ENCODE measurements around the gene SV2B. TPM values are rescaled to one million over a fixed set of nuclear protein-coding genes. Genes with fewer than 3 reads are reported as not detected.
A peak's percentile ranks its signal among the peaks of the same experiment; 100 is the strongest.

Gene SV2B
- total RNA-seq, 1 experiment from 2014 or later, result not detected

DNA sequence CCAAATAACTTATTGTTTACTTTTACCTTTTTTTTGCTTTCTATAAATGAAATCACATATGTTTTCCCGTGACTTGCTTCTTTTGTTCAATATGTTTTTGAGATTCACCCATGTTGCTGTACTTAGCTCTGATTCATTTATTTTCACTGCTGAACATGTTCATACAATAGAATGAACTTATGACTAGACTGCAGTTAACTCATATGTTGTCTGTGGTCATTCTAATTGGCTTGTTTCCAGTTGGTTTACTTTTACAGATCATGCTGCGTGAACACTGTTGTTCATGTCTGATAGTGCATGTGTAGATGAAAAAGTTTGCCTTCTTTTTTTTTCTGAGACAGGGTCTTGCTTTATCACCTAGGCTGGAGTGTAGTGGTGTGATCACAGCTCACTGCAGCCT lies 31.6 kb upstream of the SV2B start:
- no TSS peak for BruUV-seq (replicated peaks)
- RAD21 ChIA-PET (ENCODE audit: low non-redundant PET in 1 of 2, low total read pairs in 2 of 2, uncharacterized antibody in 2 of 2, unreplicated experiment in 2 of 2), result no interaction called here
- no peak overlapping the region for H3K4me3 ChIP-seq (replicated peaks in 1 of 2; ENCODE audit: low read depth in 1 of 2, low read length in 2 of 2)
- H3K79me2 ChIP-seq (ENCODE audit: insufficient read depth, low read length), result no peaks in the 10 kb centered on the region
- POLR2A ChIA-PET, result no interaction called here
- intact Hi-C loops (cut with micrococcal nuclease), result no loop called here
- no peak for ATAC-seq
- no peak for DNase-seq (ENCODE audit: low read depth, low spot score)
- no peak overlapping the region for H2AFZ ChIP-seq (ENCODE audit: low read depth, low read length, poor library complexity, severe bottlenecking)
- no peaks in the 10 kb centered on the region; a peak in 1 of 4 replicates for H3K9me3 ChIP-seq (ENCODE audit: control insufficient read depth in 1 of 2, insufficient read depth in 1 of 2, low read depth in 1 of 2, low read length in 2 of 2)
- no peak overlapping the region for H3K9ac ChIP-seq (ENCODE audit: low read length)
- peaks cover 4% of the 10 kb centered on the region for H3K27me3 ChIP-seq (ENCODE audit: insufficient read depth, low read length)
- H3K4me1 ChIP-seq (ENCODE audit: control insufficient read depth in 1 of 2, insufficient read depth in 2 of 2, low read length in 2 of 2), result no peaks in the 10 kb centered on the region
- H3K36me3 ChIP-seq (ENCODE audit: control insufficient read depth in 1 of 2, insufficient read depth in 2 of 2, low read length in 2 of 2), result no peaks in the 10 kb centered on the region
- H3K4me2 ChIP-seq (ENCODE audit: low read length), result no peak overlapping the region
- CTCF ChIA-PET, result no interaction called here
- no peaks in the 10 kb centered on the region for H3K9me2 ChIP-seq (ENCODE audit: insufficient read depth)
- TF ChIP-seq TCF7L2 (IDR thresholded peaks at IDR 0.05; ENCODE audit: borderline replicate concordance, extremely low read depth, insufficient read depth, insufficient read length) (no peak), SRF (IDR thresholded peaks at IDR 0.05; ENCODE audit: low read depth) (no peak), EGR1 (IDR thresholded peaks at IDR 0.05; ENCODE audit: low read depth) (no peak), EZH2 (IDR thresholded peaks at IDR 0.05) (no peak)
- TF ChIP-seq, protein P1, sequence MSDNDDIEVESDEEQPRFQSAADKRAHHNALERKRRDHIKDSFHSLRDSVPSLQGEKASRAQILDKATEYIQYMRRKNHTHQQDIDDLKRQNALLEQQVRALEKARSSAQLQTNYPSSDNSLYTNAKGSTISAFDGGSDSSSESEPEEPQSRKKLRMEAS (IDR thresholded peaks at IDR 0.05), result no peak
- TF ChIP-seq, protein P2, sequence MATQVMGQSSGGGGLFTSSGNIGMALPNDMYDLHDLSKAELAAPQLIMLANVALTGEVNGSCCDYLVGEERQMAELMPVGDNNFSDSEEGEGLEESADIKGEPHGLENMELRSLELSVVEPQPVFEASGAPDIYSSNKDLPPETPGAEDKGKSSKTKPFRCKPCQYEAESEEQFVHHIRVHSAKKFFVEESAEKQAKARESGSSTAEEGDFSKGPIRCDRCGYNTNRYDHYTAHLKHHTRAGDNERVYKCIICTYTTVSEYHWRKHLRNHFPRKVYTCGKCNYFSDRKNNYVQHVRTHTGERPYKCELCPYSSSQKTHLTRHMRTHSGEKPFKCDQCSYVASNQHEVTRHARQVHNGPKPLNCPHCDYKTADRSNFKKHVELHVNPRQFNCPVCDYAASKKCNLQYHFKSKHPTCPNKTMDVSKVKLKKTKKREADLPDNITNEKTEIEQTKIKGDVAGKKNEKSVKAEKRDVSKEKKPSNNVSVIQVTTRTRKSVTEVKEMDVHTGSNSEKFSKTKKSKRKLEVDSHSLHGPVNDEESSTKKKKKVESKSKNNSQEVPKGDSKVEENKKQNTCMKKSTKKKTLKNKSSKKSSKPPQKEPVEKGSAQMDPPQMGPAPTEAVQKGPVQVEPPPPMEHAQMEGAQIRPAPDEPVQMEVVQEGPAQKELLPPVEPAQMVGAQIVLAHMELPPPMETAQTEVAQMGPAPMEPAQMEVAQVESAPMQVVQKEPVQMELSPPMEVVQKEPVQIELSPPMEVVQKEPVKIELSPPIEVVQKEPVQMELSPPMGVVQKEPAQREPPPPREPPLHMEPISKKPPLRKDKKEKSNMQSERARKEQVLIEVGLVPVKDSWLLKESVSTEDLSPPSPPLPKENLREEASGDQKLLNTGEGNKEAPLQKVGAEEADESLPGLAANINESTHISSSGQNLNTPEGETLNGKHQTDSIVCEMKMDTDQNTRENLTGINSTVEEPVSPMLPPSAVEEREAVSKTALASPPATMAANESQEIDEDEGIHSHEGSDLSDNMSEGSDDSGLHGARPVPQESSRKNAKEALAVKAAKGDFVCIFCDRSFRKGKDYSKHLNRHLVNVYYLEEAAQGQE (IDR thresholded peaks at IDR 0.05; ENCODE audit: low read depth), result no peak
- no peak overlapping the region for H3K27ac ChIP-seq (ENCODE audit: low read depth, low read length)
- H4K20me1 ChIP-seq (ENCODE audit: insufficient read depth), result no peaks in the 10 kb centered on the region

DNA sequence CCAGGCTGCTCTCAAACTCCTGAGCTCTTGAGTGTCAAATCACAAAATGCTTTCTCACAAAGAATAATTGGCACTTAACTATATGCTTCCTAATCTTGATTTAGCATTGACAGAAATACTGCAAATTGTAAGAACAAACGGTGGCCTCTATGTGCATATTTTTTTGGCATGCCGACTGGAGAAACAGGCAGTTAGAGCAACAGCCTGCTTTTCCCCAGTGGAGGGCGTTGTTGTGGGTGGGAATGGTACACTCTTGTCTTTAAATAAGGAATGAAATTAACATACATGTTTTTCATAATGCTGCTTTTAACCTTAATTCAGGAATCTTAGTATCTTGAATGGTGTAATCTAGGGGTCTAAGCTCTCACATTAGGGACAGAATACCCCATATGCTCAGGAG lies 31.1 kb upstream of the SV2B start:
- POLR2A ChIA-PET, result no interaction called here

More for the DNA sequence above, 31.1 kb upstream of the SV2B start:
- no peaks in the 10 kb centered on the region for H3K9me2 ChIP-seq (ENCODE audit: insufficient read depth)
- H3K27ac ChIP-seq (ENCODE audit: low read depth, low read length), result no peak overlapping the region
- H3K9ac ChIP-seq (ENCODE audit: low read length), result no peak overlapping the region
- DNase-seq (ENCODE audit: low read depth, low spot score), result no peak
- H3K4me3 ChIP-seq (replicated peaks in 1 of 2; ENCODE audit: low read depth in 1 of 2, low read length in 2 of 2), result no peak overlapping the region
- no peaks in the 10 kb centered on the region for H3K79me2 ChIP-seq (ENCODE audit: insufficient read depth, low read length)
- ChIA-PET CTCF (no interaction called here), RAD21 (ENCODE audit: low non-redundant PET in 1 of 2, low total read pairs in 2 of 2, uncharacterized antibody in 2 of 2, unreplicated experiment in 2 of 2) (no interaction called here)
- no peak overlapping the region for H2AFZ ChIP-seq (ENCODE audit: low read depth, low read length, poor library complexity, severe bottlenecking)
- H3K9me3 ChIP-seq (ENCODE audit: control insufficient read depth in 1 of 2, insufficient read depth in 1 of 2, low read depth in 1 of 2, low read length in 2 of 2), result no peaks in the 10 kb centered on the region; a peak in 1 of 4 replicates
- H3K4me1 ChIP-seq (ENCODE audit: control insufficient read depth in 1 of 2, insufficient read depth in 2 of 2, low read length in 2 of 2), result no peaks in the 10 kb centered on the region
- peaks cover 4% of the 10 kb centered on the region for H3K27me3 ChIP-seq (ENCODE audit: insufficient read depth, low read length)
- H4K20me1 ChIP-seq (ENCODE audit: insufficient read depth), result no peaks in the 10 kb centered on the region
- ATAC-seq, result no peak
- no peak for TF ChIP-seq CEBPB (IDR thresholded peaks at IDR 0.05; ENCODE audit: low read depth)
- TF ChIP-seq, protein P3, sequence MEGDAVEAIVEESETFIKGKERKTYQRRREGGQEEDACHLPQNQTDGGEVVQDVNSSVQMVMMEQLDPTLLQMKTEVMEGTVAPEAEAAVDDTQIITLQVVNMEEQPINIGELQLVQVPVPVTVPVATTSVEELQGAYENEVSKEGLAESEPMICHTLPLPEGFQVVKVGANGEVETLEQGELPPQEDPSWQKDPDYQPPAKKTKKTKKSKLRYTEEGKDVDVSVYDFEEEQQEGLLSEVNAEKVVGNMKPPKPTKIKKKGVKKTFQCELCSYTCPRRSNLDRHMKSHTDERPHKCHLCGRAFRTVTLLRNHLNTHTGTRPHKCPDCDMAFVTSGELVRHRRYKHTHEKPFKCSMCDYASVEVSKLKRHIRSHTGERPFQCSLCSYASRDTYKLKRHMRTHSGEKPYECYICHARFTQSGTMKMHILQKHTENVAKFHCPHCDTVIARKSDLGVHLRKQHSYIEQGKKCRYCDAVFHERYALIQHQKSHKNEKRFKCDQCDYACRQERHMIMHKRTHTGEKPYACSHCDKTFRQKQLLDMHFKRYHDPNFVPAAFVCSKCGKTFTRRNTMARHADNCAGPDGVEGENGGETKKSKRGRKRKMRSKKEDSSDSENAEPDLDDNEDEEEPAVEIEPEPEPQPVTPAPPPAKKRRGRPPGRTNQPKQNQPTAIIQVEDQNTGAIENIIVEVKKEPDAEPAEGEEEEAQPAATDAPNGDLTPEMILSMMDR (IDR thresholded peaks at IDR 0.05 in 2 of 3, conservative IDR thresholded peaks at IDR 0.05 in 1 of 3; ENCODE audit: borderline replicate concordance in 1 of 3, insufficient read depth in 1 of 3, low read depth in 2 of 3, low read length in 2 of 3), result peak; percentile 5 to 39 (median 27); a peak in 2 of 6 replicates
- H3K4me2 ChIP-seq (ENCODE audit: low read length), result no peak overlapping the region
- intact Hi-C loops (cut with micrococcal nuclease), result no loop called here
- H3K36me3 ChIP-seq (ENCODE audit: control insufficient read depth in 1 of 2, insufficient read depth in 2 of 2, low read length in 2 of 2), result no peaks in the 10 kb centered on the region
- no TSS peak for BruUV-seq (replicated peaks)
